Frontal cortex (tissue), 4 donors: Measurements from ENCODE around the gene ASTL. TPM values are rescaled to one million over a fixed set of nuclear protein-coding genes. Genes with fewer than 3 reads are reported as not detected.
"Not testable (repeated sequence)": the region's sequence is repeated elsewhere in the genome, so short reads cannot be mapped to it uniquely, and the experiment has no call there.

Experiments
- DNase-seq, 2 donors: peaks; one replicate each; pipeline ENCODE4 v3.0.0; 2012; ENCODE audit warnings: low spot score in 2 of 2
- FAIRE-seq: peaks from 2 replicates; lab custom pipeline; 2012; peaks lifted over from hg19 to GRCh38; lab: Jason Lieb, UNC
- total RNA-seq: library from RNA; depleted of rRNA; stranded (reverse); fragments of >200 nt; gene quantifications from one replicate; pipeline ENCODE4 v1.2.3, GENCODE V29; 2014
- donor health status: control.
- donor health status: control.
- donor health status: control.

ASTL gene
- total RNA-seq, 1 donor from 2014 or later: not detected

DNA sequence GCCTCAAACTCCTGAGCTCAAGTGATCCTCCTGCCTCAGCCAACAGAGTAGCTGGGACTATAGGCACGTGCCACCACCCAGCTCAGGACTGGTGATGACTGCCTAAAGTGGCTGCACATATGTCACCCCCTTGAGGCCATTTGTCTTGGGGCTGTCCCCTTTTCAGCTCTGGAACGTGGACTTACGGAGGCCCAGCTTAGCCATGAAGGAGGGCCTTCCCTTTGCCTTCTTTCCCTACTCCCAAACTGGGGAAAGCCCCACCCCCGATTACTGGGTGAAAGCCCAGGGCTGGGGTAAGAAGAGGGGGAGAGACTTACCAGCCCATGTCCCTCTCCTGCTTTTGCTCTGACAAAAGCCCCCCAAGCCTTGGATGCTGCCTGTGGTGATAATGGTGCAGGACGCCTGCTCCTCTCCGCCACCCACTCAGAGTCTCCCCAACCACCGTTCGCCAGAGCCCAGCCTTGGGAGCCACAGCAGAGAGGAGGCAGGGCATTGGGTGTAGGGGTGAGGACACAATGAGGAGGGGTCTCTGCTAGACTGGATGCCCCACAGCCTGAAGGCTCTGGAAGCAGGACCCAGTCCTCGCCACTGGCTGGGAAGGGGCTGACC, 9.4 kb upstream of the ASTL start:
- FAIRE-seq: no peak

DNA sequence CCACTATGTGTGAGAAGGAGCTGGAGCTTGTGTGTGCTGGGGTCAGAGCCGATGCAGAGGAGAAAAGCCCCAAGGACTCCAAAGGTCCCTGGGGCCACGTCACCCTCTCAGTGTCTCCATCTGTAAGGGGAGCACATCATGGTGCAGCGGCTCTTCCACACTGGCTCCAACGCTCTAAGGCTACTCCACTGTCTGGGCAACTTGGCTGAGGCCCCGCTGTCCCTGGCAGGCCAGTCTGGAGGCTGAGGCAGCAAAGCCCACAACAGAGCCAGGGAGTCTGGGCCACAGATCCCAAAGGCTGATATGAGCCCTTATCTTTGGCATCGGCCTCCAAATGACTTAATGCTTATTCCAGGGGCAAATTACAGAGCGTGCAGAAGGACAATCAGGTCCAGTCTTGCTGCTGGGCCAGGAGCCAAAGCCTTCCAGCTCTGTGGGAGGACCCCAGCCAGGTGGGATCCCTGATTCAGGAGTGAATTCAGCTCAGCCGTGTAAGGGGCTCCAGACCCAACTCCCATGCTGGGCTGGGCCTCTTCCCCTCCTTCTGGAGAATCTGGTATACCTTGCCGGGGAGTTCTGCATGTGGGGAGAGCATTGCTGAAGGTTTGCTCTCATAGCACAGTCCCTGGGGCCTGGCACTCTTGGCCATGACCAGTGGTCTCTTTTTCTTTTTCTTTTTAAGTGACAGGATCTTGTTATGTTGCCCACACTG, 8.7 kb upstream of the ASTL start:
- FAIRE-seq (no peak), DNase-seq (no peak)

More for the DNA sequence above, 9.4 kb upstream of the ASTL start:
- DNase-seq: no peak

DNA sequence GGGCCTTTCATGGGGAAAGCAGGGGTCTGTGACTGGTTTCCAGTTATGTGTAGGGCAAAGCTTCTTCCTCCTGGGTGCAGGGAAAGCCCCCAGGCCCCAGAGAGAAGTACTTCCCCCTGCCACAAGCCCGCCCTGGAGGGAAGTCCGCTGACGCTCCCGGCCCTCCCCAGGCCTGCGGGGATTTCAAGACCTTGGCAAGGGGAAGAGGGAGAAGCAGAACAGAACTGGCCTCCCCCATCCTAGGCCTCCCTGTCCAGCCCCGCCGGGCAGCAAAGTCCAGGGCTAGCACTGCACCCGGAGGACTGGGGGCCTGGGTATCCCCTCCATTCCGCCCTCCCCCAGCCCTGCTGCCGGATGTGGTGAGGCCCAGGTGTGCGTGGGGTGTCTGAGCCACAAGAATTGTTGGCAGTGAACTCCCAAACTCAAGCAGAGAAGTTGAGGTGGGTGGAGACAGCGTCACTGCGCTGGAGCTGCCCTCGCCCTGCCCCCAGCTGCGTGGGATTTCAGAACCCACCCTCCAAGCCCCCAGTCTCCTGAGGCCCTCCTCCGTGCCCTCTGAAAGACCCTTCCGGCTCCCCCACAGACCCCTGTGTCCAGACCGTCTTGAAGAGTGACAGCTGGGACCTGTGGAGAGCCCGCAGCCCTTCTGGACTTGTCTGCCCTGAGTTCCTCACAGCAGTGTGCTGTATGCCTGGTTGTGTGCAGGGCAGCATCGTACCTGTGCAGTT, 8.0 kb upstream of the ASTL start:
- DNase-seq: peak in 1 of 2 donors; percentile 50

DNA sequence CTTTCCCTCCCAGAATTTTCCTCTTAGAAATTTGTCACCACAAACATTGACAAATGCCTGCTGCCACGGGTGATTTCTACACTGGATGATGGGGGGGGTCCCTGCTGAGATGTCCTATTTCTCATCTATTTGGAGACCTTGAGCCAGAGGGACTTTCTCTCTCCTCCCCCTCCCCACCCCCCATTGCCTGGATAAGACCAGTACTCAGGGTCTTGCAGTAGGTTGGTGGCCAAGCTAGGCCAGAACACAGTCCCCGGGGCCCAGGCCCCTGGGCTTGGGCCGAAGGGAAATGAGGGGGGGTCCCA, 7.5 kb upstream of the ASTL start:
- no peak for FAIRE-seq

More for the DNA sequence above, 8.0 kb upstream of the ASTL start:
- FAIRE-seq: no peak

DNA sequence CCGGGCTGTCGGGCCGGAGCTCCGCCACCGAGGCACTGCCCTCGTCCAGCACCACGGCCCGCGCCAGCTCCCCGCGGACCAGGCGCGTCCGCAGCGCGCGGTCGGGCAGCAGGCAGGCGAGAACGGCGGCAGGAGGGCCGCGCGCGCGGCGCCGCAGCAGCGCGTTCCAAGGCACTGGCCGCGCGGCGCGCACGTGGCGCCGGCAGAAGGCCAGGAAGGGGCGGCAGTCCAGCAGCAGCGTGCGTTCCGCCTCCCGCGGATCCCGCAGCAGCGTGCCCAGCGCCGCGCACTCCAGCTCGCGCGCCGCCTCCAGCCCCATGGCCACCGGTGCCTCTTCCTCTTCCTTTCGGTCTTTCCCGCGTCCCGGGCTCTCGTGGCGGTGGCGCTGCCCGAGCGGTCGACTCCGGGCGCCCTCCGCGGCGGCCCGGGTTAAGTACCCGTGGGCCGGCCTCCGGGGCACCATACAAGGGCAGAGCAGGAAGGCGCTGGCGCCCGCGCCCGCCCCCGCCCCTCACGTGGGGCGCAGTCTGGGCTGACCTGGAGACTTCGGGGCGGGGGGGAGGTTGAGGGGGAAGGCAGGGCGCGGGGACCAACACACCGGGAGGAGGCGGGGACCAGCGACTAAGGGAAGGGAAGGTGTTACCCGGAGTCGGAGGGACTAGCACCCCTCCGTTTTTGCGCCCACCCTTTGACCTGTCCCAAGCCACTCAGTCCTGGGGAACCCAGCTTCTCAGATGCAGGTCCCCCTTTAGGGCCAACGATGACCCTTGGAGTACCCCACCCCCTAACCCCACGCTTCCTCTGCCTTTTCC, 6.9 kb upstream of the ASTL start, which contains the start of gene DUSP2:
Gene DUSP2, minus strand, starts transcription at position 405 of the 812 bp plus-strand sequence. Its CDS starts 86 bp downstream, at position 319.
- FAIRE-seq (no peak), DNase-seq (peak; percentile 84 to 89)

More for the DNA sequence above, 7.5 kb upstream of the ASTL start:
- no peak for DNase-seq

DNA sequence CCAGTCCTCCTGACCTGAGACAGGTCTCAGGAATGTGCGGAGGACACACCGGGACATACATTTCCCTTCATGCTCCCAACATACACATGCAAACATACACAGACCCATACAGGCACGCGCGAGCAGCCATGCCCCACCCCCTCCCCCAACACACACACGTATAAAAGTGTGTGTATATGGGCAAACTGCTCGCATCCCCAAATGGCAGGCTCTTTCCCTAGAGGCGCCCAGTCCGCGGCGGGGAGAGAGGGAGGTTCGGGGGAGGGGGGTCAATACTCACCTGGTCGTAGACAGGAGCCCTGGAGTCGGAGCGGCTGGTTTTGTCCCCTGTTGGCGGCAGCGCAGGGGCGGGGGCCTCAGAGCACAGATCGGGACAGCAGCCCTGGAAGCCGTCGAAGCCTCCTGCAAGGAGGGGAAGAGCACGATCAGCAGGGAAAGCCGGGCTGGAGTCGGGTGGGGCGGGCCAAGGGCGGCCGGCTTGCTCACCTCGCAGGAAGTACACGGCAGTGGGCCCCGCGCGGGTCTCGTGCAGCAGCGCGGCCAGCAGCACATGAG, 6.3 kb upstream of the ASTL start:
- no peak for FAIRE-seq
- no peak for DNase-seq

DNA sequence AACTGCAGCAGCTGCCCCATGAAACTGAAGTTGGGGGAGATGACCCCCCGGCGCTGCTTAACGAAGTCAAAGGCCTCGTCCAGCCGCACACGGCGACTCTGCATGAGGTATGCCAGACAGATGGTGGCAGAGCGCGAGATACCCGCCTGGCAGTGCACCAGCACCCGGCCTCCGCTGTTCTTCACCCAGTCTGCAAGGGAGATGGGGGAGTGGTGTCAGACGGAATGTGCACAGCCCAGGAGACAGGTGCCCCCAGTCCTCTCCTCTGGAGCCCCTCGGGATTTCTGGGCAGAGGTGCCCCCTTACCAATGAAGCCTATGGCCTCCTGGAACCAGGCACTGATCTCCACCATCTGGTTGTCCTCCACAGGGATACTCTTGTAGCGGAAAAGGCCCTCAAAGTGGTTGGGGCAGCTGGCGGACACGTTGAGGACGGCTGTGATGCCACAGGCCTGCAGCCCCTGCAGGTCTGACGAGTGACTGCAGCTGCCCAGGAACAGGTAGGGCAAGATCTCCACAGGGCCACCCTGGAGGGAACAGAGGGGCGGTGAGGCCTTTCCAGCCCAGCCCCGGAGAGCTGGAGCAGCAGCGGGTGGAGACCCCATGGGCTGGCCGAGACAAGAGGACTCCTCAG, 5.7 kb upstream of the ASTL start:
- DNase-seq (no peak), FAIRE-seq (no peak)

DNA sequence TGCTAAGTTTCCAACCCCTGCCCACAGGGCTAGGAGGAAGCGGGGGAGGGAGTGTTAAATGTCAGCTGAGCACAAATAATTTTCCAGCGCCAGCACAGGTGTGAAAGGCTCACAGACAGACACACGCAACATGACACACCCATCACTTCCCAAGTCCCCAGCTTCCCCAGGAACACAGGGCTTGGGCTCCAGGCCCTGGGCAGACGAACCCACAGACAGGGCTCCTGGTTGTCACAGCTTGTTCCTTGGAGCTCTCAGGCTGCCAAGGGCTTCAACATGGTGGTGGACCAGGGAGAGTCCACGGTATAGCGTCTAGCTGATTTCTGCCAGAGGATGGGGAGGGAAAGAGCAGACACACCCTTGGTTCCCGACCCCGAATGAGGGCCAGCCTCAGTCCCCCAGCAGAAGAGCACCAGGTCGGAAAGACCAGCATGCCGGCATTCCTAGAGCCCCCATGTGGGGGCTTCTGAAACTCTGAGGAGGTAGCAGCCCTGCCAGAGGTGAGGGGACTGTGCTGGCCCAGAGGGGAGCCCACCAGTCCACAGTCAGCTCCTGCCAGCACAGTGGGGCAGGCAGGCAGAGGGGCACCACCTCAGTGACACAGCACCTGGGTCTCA, 5.0 kb upstream of the ASTL start:
- FAIRE-seq (no peak), DNase-seq (no peak)

DNA sequence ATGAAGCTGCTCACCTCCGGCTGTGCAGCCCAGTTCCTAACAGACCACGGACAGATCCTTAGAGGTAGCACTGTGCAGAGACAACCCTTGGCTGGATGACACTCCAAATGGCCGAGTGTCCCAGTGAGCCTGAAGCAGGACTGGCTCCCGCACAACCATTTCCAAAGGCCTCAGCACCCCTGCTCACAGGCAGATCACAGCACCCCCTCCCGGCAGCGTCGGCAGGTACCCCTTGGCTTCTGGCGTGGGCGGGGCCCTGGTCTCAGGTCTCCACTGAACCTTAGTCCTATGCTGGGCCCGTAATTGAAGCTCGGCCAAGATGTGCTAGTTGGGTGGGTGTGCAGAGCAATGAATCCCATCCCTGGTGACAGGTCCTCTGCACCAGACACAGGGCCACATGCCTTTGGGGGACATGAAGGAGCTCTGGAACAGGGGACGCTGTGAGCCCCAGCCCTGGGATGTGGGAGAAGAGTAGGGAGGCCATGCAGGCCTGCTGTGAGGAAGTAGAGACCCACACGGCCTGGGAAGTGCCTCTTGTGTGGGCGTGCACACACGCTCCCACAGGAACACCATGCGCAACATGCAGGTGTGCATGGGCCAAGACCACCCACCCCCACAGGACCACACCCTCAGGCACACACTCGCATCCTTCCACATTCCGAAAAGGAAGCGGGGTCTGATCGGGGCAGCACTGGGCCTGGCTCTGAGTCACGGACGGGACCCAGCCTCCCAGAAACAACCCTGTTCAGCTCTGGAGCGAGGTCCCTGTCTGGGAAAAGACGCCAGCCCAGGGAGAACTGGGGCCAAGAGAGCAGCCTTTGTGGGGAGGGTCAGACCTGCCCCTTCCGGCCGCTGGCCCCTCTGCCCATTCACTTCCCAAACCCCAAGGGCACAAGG, 4.2 kb upstream of the ASTL start:
- no peak for DNase-seq
- FAIRE-seq: no peak

DNA sequence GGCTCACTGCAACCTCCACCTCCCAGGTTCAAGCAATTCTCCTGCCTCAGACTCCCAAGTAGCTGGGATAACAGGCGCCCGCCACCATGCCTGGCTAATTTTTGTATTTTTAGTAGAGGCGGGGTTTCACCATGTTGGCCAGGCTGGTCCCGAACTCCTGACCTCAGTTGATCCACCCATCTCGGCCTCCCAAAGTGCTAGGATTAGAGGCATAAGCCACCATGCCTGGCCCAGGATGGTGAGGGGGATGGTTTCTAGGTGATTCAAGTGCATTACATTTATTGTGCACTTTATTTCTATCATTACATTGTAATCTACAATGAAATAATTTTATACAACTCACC, 3.3 kb upstream of the ASTL start:
- DNase-seq, FAIRE-seq: not testable (repeated sequence)

DNA sequence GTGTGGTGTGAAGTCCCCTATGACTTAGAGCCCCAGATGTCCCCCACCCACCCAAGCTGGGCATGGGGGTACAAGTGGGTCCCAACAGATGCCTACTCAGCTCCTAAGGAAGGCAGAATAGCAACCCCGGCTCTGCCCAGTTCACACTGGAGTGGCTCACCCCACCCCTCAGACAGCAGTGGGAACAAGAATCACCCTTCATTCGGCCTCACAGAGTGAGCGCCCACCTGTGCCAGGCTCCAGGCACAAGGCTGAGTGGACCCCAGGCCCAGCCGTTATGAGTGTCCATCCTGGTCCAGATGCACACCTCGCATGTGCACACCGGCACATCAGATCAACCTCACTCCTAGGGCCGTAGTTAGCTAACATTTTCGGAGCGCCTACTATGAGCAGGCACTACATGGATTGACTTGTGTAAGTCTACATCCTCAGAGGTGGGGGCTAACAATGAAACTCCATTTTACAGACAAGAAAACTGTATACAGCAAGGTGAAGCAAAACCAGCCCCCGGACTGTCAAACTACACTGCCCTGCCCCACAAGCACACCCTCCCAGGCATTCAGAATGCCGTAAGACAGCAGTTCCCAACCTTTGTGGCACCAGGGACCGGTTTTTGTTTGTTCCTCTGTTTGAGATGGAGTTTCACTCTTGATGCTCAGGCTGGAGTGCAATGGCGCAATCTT, 2.8 kb upstream of the ASTL start:
- no peak for DNase-seq
- no peak for FAIRE-seq

DNA sequence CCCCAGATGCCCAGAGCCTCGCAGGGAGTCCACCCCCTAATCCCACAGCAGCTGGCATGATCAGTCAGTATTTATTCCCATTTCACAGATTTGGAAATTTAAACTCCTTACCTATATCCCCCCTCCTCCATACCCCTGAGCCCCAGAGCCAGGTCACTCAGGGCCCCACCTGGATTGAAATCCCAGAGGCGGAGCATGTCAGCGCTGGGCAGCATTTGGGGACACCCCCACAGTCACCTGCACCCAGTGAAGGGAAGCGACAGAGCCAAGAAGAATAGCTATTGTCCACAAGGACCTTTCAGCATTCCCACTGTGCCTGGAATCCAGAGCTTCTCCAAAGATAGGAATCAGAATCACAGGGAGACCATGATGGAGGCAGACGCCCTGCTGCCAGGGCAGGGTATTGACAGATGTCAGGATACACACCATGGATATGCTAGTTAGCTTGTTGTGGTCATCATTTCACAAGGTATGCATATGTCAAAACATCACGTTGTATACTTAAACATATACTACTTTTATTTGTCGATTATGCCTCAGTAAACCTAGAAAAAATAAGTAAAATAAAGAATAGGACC, 968 bp upstream of the ASTL start:
- no peak for DNase-seq

DNA sequence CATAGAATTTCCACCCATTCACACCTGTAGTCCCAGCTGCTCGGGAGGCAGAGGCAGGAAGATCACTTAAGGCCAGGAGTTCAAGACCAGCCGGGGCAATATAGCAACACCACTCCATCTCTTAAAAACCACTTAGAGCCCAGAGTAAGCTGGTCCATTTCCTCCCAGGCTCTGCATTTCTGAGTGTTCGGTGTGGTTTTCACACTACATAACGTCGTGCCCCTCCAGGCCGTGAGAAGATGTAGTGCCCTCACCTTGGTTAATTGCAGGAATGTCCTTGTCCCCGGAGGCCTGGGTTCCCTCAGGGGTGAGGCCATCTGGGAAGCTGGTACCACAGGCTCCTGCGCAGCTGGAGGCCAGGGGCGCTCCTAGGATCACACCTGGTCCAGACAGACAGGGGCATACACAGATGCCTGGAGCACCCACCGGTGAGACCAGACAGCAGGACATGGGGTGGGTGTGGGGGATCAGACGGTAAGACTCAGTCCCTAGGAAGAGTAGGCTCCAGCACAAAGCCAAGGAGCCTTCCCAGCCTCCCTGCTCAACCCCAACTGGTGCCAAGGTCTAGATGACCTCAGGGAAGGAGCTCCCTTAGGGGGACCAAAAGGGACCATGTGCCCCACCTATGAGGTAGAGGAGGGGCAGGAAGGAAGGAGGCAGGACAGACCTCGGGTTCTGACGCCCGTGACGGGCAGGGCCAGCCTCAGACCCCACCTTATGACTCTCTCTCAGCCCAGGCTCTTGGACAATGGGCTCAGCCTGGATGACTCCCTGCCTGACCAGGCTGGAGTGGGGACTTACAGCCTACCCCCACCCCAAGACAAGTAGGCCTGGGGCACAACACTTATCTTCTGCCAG, 752 bp downstream of the ASTL start:
- FAIRE-seq (no peak), DNase-seq (no peak)

More for the DNA sequence above, 968 bp upstream of the ASTL start:
- no peak for FAIRE-seq

DNA sequence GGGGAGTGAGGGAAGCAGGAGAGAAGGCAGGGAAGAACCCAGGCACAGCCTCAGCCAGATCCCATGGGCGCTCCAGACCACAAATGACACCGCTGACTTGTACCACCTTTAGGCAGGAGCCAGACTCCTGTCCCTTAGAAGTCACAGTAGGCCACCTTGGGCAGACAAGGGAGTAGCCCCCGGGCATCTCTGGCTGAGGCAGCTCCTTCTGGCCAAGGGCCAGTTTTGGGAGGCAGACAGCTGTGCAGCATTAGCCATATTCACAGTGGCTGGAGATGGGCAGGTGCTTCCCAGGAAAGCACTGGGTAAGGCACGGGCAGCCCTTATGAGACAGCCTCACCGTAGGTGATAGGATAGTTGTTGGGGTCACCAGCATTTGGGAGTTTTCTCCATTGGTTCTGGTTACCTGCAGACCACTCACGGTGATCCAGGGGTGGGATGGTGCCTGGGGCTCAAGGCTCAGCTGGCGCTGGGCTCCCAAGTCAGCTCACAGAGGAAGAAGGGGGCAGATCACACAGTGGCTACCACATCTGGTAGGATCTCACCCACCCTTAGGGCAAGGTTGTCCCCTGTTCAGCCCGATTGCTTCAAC, 2.1 kb downstream of the ASTL start:
- DNase-seq (no peak), FAIRE-seq (no peak)

DNA sequence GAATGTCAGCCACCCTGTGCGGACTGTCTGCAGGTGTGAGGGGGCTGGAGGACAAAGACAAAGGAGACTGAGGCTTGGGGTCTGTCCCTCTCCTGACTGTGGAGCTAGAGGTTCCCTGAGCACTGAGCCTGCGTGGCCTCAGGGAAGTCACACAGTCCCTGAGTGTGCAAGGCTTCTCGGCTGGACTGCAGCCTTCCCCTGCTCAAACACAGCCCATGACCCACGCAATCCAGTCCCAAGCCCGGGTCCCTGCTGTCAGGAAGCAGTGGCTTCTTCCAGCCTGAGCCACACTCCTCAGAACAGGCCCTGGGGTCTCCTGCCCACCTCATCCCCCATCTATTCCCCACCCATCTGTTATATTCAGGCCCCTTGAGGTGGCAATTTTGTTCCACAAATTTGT, 2.7 kb downstream of the ASTL start:
- FAIRE-seq: no peak
- no peak for DNase-seq

DNA sequence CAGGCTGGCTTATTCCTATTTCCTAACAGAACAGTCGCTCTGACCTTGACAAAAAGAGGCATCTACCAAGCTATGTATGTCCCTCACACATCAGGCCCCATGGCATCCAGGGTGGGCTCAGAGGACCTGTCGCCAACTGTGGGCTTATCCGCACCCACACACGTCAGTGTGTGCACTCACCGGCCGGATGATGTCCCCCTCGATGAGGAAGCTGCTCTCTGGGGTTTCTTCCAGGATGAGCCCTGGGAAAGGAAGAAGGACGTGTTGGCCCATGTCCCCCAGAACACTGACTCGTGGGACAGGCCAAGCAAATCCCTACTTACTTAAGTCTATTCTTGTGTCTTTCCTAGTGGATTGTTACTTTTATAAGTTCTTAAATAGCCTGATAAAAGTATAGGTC, 3.1 kb downstream of the ASTL start:
- FAIRE-seq: no peak

More for the DNA sequence above, 3.1 kb downstream of the ASTL start:
- DNase-seq: no peak
